BE2C (cell line): Measurements from ENCODE around the gene KIAA0040.

Experiments
- DNase-seq: peaks from one replicate; pipeline ENCODE4 v3.0.0-alpha.2; 2020
- H3K27me3 ChIP-seq: fragments of 250-450 bp; sonication (Bioruptor Pico); 2 replicates; pipeline ENCODE4 v1.5.1; 2020; ENCODE audit warnings: mild to moderate bottlenecking
- H3K36me3 ChIP-seq: fragments of 250-450 bp; sonication (Bioruptor Pico); 2 replicates; pipeline ENCODE4 v1.5.1; 2020; ENCODE audit warnings: mild to moderate bottlenecking
- H3K4me1 ChIP-seq: fragments of 250-450 bp; sonication (Bioruptor Pico); 2 replicates; pipeline ENCODE4 v1.5.1; 2020
- H3K4me3 ChIP-seq: 2 replicates; pipeline ENCODE4 v1.5.1; 2011; ENCODE audit warnings: low read depth, low read length
- H3K9me3 ChIP-seq: fragments of 250-450 bp; sonication (Bioruptor Pico); 2 replicates; pipeline ENCODE4 v1.5.1; 2020
- CTCF ChIP-seq: IDR thresholded peaks from 2 replicates; pipeline ENCODE4 v1.5.1; 2012; ENCODE audit warnings: mild to moderate bottlenecking, low read depth, low read length

The KIAA0040 gene

GRCh38 chr1:175155473-175155856 is 37.1 kb downstream of the KIAA0040 start:
- TF ChIP-seq CTCF: no peak
- Histone ChIP-seq H3K27me3 (peaks cover 28% of the 10 kb centered on the region), H3K4me3 (no peak overlapping the region), H3K36me3 (no peaks in the 10 kb centered on the region), H3K9me3 (no peaks in the 10 kb centered on the region), H3K4me1 (no peaks in the 10 kb centered on the region)
- no peak for DNase-seq

- Histone ChIP-seq H3K4me1 (no peaks in the 10 kb centered on the region), H3K27me3 (peaks cover 32% of the 10 kb centered on the region), H3K9me3 (no peaks in the 10 kb centered on the region), H3K4me3 (no peak overlapping the region), H3K36me3 (no peaks in the 10 kb centered on the region)
- DNase-seq: peak; percentile 67
- TF ChIP-seq CTCF: peak; percentile 93
Measured at GRCh38 chr1:175154629-175155472, 37.7 kb downstream of the KIAA0040 start.

- Histone ChIP-seq H3K4me1 (no peaks in the 10 kb centered on the region), H3K27me3 (peaks cover 32% of the 10 kb centered on the region), H3K9me3 (no peaks in the 10 kb centered on the region), H3K4me3 (no peak overlapping the region), H3K36me3 (no peaks in the 10 kb centered on the region)
- TF ChIP-seq CTCF: peak; percentile 91
- peak; percentile 64 for DNase-seq
Measured at GRCh38 chr1:175152006-175152652, 40.4 kb downstream of the KIAA0040 start.

- no peaks in the 10 kb centered on the region for H3K36me3 ChIP-seq
- H3K27me3 ChIP-seq: peaks cover 32% of the 10 kb centered on the region
- no peaks in the 10 kb centered on the region for H3K9me3 ChIP-seq
- DNase-seq: no peak
- TF ChIP-seq CTCF: no peak
- no peaks in the 10 kb centered on the region for H3K4me1 ChIP-seq
- H3K4me3 ChIP-seq: no peak overlapping the region
Measured at GRCh38 chr1:175150596-175151319, 41.8 kb downstream of the KIAA0040 start.

- H3K9me3 ChIP-seq: no peaks in the 10 kb centered on the region
- H3K4me1 ChIP-seq: no peaks in the 10 kb centered on the region
- DNase-seq: no peak
- peaks cover 23% of the 10 kb centered on the region for H3K27me3 ChIP-seq
- TF ChIP-seq CTCF: no peak
- no peak overlapping the region for H3K4me3 ChIP-seq
- no peaks in the 10 kb centered on the region for H3K36me3 ChIP-seq
Measured at GRCh38 chr1:175148068-175148467, 44.5 kb downstream of the KIAA0040 start.
